Tibial nerve (tissue), 3 donors: ENCODE results near the gene RGS4.

Source experiments
- CTCF ChIP-seq, 5 experiments: fragments of 200-600 bp in 3 of 5; fragments of 450-650 bp in 2 of 5; sonication (generic) in 3 of 5; IDR thresholded peaks; one replicate each; pipeline ENCODE4 v1.5.1; 2016 to 2019; ENCODE audit warnings: antibody characterized with exemption in 5 of 5, mild to moderate bottlenecking in 3 of 5, moderate library complexity in 2 of 5
- POLR2A ChIP-seq, 2 donors: fragments of 450-650 bp; IDR thresholded peaks; one replicate each; pipeline ENCODE4 v1.6.1; 2017; ENCODE audit warnings: antibody characterized with exemption in 2 of 2, mild to moderate bottlenecking in 2 of 2, moderate library complexity in 2 of 2

- TF ChIP-seq CTCF (IDR thresholded peaks at IDR 0.05) (no peak), POLR2A (IDR thresholded peaks at IDR 0.05) (no peak)
Observed at GRCh38 chr1:163046071-163046470, 23.1 kb upstream of the RGS4 start.
